Activated T-cell treated with anti-CD3 and anti-CD28 coated beads, Interleukin-2, amount 50 U/mL, for 4 hours (primary cell): ENCODE measurements around the gene MIS18BP1. TPM values are rescaled to one million over a fixed set of nuclear protein-coding genes. Genes with fewer than 3 reads are reported as not detected.
A peak's percentile ranks its signal among the peaks of the same experiment; 100 is the strongest.
"Not testable (repeated sequence)": the region's sequence is repeated elsewhere in the genome, so short reads cannot be mapped to it uniquely, and the experiment has no call there.

Source experiments
- ATAC-seq, 2 donors: fragments of 200-7000 bp; cut with Tn5 transposase; one replicate each; pipeline ENCODE4 v1.10.0; 2021
- DNase-seq: peaks from one replicate; pipeline ENCODE4 v3.0.0-alpha.2; 2020
- H3K27me3 Mint-ChIP-seq: one replicate; pipeline ENCODE4 v1.8.0; 2021; ENCODE audit warnings: low read depth, mixed read lengths
- H3K36me3 Mint-ChIP-seq: one replicate; pipeline ENCODE4 v1.8.0; 2022; ENCODE audit warnings: mixed read lengths; ENCODE audit not compliant: insufficient read depth
- H3K4me1 Mint-ChIP-seq: one replicate; pipeline ENCODE4 v1.8.0; 2021; ENCODE audit warnings: low read depth, mixed read lengths
- H3K4me3 Mint-ChIP-seq: one replicate; pipeline ENCODE4 v1.8.0; 2021; ENCODE audit warnings: mild to moderate bottlenecking, moderate library complexity, mixed read lengths
- H3K9me3 Mint-ChIP-seq: one replicate; pipeline ENCODE4 v1.8.0; 2021; ENCODE audit warnings: mixed read lengths
- total RNA-seq, 3 donors: library from RNA; stranded (reverse); gene quantifications; one replicate each; pipeline ENCODE4 v1.2.1, GENCODE V29; 2021

Gene MIS18BP1
- total RNA-seq = 10 to 100 TPM; 17.3 to 22.2 (median 18.8) TPM

DNA sequence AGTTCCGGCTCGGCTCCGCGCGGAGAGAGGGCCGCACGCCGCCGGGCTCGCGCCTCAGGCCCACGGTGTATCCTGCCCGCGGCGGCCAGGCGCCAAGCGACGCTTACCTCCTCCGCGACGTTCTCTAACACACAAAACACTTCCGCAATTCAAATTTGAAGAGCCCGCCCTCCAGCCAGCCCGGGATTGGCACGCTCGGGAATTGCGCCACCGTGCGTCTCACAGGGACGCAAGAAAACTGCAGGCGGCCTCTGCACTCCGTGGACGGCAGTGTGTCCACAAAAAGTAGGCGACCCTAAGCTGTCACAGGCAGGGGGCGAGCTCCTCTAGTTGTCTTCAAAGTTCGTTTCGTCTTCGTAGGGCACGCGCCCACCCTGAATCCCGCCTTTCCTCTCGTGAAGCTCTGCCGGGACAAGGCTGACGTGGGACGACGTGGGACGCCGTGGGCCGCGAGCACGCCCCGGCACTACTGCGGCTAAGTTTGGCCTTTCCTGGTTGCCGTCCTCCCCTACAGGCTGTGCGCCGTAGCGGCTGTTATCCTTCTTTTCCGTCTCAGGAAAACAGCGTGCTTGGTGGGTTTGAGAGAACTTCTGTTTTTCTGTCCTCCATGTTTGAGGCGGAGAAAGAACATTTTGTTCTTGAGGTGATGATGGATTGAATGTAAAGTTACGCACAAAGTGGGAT lies at the start of gene MIS18BP1:
Gene MIS18BP1 (minus strand): TSS at position 133 of the 684 bp plus-strand sequence. CDS start 5,916 bp downstream, outside the sequence.
- Mint-ChIP-seq H3K27me3 (no peaks in the 10 kb centered on the region), H3K4me3 (peak within 1 kb of the TSS; percentile 92), H3K36me3 (peaks cover under 1% of the 10 kb centered on the region), H3K9me3 (peaks cover 15% of the 10 kb centered on the region), H3K4me1 (peaks cover 23% of the 10 kb centered on the region)
- DNase-seq = peak; percentile 88
- peak; percentile 95 for ATAC-seq

- H3K4me3 Mint-ChIP-seq = no peak overlapping the region
- DNase-seq (no peak), ATAC-seq (peak in 1 of 2 donors; percentile 34)
- no peaks in the 10 kb centered on the region for H3K27me3 Mint-ChIP-seq
- H3K9me3 Mint-ChIP-seq = peaks cover 3% of the 10 kb centered on the region
- H3K36me3 Mint-ChIP-seq = no peaks in the 10 kb centered on the region
- peaks cover 5% of the 10 kb centered on the region for H3K4me1 Mint-ChIP-seq
These were observed 45.6 kb upstream of the MIS18BP1 start for GRCh38 chr14:45298423-45299117.

GRCh38 chr14:45294796-45295195 lies 41.8 kb upstream of the MIS18BP1 start:
- not testable (repeated sequence) for H3K9me3 Mint-ChIP-seq, H3K4me3 Mint-ChIP-seq, ATAC-seq, H3K4me1 Mint-ChIP-seq, DNase-seq, H3K27me3 Mint-ChIP-seq, H3K36me3 Mint-ChIP-seq

- DNase-seq (no peak), ATAC-seq (no peak)
- H3K4me1 Mint-ChIP-seq = peaks cover 7% of the 10 kb centered on the region
- H3K9me3 Mint-ChIP-seq = no peaks in the 10 kb centered on the region
- H3K27me3 Mint-ChIP-seq = peaks cover 11% of the 10 kb centered on the region
- no peaks in the 10 kb centered on the region for H3K36me3 Mint-ChIP-seq
- no peak overlapping the region for H3K4me3 Mint-ChIP-seq
These were observed 37.5 kb upstream of the MIS18BP1 start for GRCh38 chr14:45290547-45290946.

- ATAC-seq (no peak), DNase-seq (no peak)
- Mint-ChIP-seq H3K4me3 (no peak overlapping the region), H3K4me1 (peaks cover 2% of the 10 kb centered on the region), H3K27me3 (peaks cover 11% of the 10 kb centered on the region), H3K9me3 (no peaks in the 10 kb centered on the region), H3K36me3 (no peaks in the 10 kb centered on the region)
These were observed 34.6 kb upstream of the MIS18BP1 start for GRCh38 chr14:45287610-45288009.

DNA sequence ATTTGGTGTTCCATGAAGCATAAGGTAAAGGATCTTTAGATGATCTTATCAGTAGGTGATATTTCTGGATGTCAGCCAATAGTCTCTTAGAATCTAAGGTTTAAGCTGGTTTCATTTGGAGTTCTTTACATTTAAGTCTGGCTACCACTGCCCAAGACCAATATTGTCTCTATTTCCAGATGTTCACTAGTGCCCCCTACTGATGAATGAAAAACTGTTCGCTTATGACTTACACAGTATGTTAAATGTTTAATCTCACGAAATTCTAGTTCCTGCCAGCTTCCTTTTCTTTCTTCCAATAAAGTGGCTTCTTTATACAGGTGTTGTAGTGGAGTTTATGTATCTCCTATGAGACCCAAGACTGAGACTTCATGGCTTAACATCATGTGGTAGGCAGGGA lies 31.8 kb upstream of the MIS18BP1 start:
- DNase-seq (no peak), ATAC-seq (no peak)
- H3K27me3 Mint-ChIP-seq = peaks cover 11% of the 10 kb centered on the region
- H3K36me3 Mint-ChIP-seq = peaks cover 3% of the 10 kb centered on the region
- no peaks in the 10 kb centered on the region for H3K4me1 Mint-ChIP-seq
- H3K9me3 Mint-ChIP-seq = peaks cover 14% of the 10 kb centered on the region
- H3K4me3 Mint-ChIP-seq = no peak overlapping the region

- H3K27me3 Mint-ChIP-seq, H3K4me3 Mint-ChIP-seq, ATAC-seq, H3K36me3 Mint-ChIP-seq, H3K4me1 Mint-ChIP-seq, DNase-seq: not testable (repeated sequence)
- peaks cover 14% of the 10 kb centered on the region for H3K9me3 Mint-ChIP-seq
These were observed 28.9 kb upstream of the MIS18BP1 start for GRCh38 chr14:45281731-45282400.

GRCh38 chr14:45271858-45272537 lies 19.0 kb upstream of the MIS18BP1 start:
- ATAC-seq (no peak), DNase-seq (no peak)
- Mint-ChIP-seq H3K36me3 (no peaks in the 10 kb centered on the region), H3K4me1 (no peaks in the 10 kb centered on the region), H3K27me3 (no peaks in the 10 kb centered on the region), H3K9me3 (no peaks in the 10 kb centered on the region), H3K4me3 (no peak overlapping the region)

DNA sequence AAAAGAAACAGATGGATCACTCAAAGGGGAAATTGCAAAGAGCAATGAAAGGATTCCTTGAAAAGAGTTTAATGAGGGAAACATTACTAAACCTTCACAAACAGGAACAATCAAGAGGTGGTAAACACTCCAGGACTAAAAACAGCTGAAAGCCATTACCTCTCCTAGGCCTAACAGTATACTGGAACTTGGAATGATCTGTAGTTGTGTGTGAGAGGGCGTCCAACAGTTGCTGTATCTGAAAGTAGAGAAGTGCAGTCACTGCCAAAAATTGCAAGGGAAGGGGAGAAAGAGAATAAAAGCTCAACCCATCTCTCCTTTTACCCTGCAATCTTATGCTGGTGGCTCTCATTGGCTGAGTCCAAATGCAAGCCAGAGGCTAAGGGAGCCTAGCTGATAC lies 17.0 kb upstream of the MIS18BP1 start:
- ATAC-seq (no peak), DNase-seq (no peak)
- no peaks in the 10 kb centered on the region for H3K9me3 Mint-ChIP-seq

GRCh38 chr14:45267071-45267470 lies 14.1 kb upstream of the MIS18BP1 start:
- Mint-ChIP-seq H3K36me3 (no peaks in the 10 kb centered on the region), H3K4me3 (no peak overlapping the region), H3K4me1 (no peaks in the 10 kb centered on the region), H3K27me3 (peaks cover 2% of the 10 kb centered on the region), H3K9me3 (no peaks in the 10 kb centered on the region)
- DNase-seq (no peak), ATAC-seq (no peak)

More for the DNA sequence above, 17.0 kb upstream of the MIS18BP1 start:
- Mint-ChIP-seq H3K4me3 (no peak overlapping the region), H3K36me3 (no peaks in the 10 kb centered on the region), H3K27me3 (peaks cover 2% of the 10 kb centered on the region), H3K4me1 (no peaks in the 10 kb centered on the region)

DNA sequence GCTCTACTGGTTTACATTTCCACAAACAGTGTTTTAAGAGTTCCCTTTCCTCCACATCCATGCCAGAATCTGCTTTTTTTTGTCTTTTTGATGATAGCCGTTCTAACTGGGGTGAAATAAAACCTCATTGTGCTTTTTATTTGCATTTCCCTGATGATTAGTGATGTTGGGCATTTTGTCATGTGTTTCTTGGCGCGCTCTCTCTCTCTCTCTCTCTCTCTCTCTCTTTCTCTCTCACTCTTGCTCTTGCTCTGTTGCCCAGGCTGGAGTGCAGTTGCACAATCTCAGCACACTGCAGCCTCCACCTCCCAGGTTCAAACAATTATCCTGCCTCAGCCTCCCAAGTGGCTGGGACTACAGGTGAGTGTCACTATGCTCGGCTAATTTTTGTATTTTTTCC lies 9.6 kb upstream of the MIS18BP1 start:
- Mint-ChIP-seq H3K9me3 (peaks cover 30% of the 10 kb centered on the region), H3K4me1 (no peaks in the 10 kb centered on the region), H3K4me3 (no peak overlapping the region)

GRCh38 chr14:45261209-45261608 lies 8.2 kb upstream of the MIS18BP1 start:
- peaks cover 2% of the 10 kb centered on the region for H3K36me3 Mint-ChIP-seq
- H3K9me3 Mint-ChIP-seq = peaks cover 39% of the 10 kb centered on the region
- H3K4me3 Mint-ChIP-seq = no peak overlapping the region
- DNase-seq = no peak
- H3K27me3 Mint-ChIP-seq = peaks cover 2% of the 10 kb centered on the region
- ATAC-seq = no peak
- no peaks in the 10 kb centered on the region for H3K4me1 Mint-ChIP-seq

More for the DNA sequence above, 9.6 kb upstream of the MIS18BP1 start:
- DNase-seq (no peak), ATAC-seq (no peak)
- Mint-ChIP-seq H3K36me3 (peaks cover 2% of the 10 kb centered on the region), H3K27me3 (peaks cover 2% of the 10 kb centered on the region)

DNA sequence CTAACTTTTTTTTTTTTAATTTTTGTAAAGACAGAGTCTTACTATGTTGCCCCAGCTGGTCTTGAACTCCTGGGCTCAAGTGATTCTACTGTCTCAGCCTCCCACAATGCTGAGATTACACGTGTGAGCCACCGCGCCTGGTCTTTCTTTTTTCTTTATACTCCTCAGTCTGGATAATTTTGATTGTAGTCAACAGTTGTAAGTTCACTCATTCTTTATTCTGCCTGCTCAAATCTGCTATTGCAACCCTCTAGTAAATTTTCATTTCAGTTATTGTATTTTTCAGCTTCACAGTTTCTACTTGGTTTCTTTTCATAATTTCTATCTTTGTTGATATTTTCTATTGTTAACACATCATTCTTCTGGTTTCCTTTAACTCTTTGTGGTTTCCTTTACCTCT lies 5.8 kb upstream of the MIS18BP1 start:
- Mint-ChIP-seq H3K9me3 (peaks cover 39% of the 10 kb centered on the region), H3K4me3 (no peak overlapping the region), H3K27me3 (no peaks in the 10 kb centered on the region), H3K4me1 (peaks cover 2% of the 10 kb centered on the region), H3K36me3 (peaks cover 2% of the 10 kb centered on the region)
- no peak for ATAC-seq
- no peak for DNase-seq

DNA sequence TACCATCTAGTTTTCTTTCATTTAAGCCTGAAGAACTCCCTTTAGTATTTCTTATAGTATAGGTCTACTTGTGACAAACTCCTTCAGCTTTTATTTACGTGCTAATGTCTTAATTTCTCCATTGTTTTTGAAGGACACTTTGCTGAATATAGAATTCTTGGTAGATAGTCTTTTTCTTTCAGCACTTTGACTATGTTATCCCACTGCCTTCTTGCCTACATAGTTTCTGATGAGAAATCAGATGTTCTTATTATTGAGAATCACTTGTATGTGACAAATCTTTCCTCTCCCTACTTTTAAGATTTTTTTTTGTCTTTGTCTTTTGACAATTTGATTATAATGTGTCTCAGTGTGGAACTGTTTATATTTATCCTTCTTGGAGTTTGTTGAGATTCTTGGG lies 5.1 kb upstream of the MIS18BP1 start:
- no peak for DNase-seq
- H3K9me3 Mint-ChIP-seq = peaks cover 39% of the 10 kb centered on the region
- H3K27me3 Mint-ChIP-seq = no peaks in the 10 kb centered on the region

More for the DNA sequence above, 5.1 kb upstream of the MIS18BP1 start:
- H3K4me1 Mint-ChIP-seq = peaks cover 5% of the 10 kb centered on the region
- no peak for ATAC-seq
- H3K36me3 Mint-ChIP-seq = peaks cover 2% of the 10 kb centered on the region
- no peak overlapping the region for H3K4me3 Mint-ChIP-seq
